C4-2B (cell line): ENCODE data around the gene REXO5.

ENCODE experiments used
- ZFX ChIP-seq: fragments of 450-650 bp; IDR thresholded peaks from 2 replicates; pipeline ENCODE4 v1.6.1; 2017
- TF ChIP-seq, protein P1 (sequence below): fragments of 450-650 bp; conservative IDR thresholded peaks from 2 replicates; pipeline ENCODE4 v1.5.1; 2017; ENCODE audit warnings: mild to moderate bottlenecking

DNA sequence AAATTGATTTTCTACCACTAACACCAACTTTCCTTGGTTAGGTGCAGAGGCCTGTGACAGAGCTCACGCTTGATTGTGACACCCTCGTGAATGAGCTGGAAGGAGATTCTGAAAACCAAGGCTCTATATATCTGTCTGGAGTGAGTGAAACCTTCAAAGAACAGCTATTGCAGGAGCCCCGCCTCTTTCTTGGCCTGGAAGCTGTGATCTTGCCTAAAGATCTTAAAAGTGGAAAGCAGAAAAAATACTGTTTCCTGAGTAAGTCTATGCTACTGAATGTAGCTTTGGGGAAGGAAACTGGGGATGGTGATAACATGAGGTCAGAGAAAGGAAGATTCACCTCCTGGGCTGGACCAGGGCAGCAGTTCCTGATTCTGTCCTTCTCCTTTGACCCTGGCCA lies 38.3 kb downstream of the REXO5 start:
- TF ChIP-seq, protein P1, sequence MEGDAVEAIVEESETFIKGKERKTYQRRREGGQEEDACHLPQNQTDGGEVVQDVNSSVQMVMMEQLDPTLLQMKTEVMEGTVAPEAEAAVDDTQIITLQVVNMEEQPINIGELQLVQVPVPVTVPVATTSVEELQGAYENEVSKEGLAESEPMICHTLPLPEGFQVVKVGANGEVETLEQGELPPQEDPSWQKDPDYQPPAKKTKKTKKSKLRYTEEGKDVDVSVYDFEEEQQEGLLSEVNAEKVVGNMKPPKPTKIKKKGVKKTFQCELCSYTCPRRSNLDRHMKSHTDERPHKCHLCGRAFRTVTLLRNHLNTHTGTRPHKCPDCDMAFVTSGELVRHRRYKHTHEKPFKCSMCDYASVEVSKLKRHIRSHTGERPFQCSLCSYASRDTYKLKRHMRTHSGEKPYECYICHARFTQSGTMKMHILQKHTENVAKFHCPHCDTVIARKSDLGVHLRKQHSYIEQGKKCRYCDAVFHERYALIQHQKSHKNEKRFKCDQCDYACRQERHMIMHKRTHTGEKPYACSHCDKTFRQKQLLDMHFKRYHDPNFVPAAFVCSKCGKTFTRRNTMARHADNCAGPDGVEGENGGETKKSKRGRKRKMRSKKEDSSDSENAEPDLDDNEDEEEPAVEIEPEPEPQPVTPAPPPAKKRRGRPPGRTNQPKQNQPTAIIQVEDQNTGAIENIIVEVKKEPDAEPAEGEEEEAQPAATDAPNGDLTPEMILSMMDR = no peak
- no peak for TF ChIP-seq ZFX
